ENCODE data around the gene GMIP. TPM values are rescaled to one million over a fixed set of nuclear protein-coding genes. Genes with fewer than 3 reads are reported as not detected.

Gene GMIP
- polyA plus RNA-seq, 1 of the 3 experiments (the other 2 are of a cell fraction), result 6.3 TPM

DNA sequence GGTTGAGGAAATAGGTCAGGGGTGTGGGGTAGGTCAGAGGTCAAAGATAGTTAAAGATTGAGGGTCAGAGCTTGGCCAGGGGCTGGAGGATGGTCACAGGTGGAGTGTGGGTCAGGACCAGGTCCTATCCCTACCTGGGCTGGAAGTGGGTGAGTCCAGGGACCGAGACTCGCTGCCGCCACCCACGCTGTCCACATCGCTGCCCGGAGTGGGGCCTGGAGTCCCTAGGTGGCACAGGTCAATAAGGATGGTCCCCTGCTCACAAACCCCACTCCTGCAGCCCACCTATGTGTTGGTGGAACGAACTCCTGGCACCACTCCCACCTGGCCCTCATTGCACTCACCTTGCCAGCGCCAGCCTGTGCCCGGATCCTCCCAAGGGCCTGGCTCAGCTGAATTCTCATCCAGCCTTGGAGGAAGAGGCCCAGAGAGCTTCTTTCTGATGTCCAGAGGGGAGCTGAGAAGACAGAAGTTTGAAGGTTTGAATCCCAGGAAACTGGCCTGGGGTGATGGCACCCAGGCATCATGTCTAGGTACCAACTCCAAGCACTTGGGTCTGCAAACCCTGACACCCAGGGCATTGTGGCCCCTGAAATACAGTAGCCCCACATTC is 6.8 kb downstream of the GMIP start (continued):
- TF ChIP-seq, protein P1, sequence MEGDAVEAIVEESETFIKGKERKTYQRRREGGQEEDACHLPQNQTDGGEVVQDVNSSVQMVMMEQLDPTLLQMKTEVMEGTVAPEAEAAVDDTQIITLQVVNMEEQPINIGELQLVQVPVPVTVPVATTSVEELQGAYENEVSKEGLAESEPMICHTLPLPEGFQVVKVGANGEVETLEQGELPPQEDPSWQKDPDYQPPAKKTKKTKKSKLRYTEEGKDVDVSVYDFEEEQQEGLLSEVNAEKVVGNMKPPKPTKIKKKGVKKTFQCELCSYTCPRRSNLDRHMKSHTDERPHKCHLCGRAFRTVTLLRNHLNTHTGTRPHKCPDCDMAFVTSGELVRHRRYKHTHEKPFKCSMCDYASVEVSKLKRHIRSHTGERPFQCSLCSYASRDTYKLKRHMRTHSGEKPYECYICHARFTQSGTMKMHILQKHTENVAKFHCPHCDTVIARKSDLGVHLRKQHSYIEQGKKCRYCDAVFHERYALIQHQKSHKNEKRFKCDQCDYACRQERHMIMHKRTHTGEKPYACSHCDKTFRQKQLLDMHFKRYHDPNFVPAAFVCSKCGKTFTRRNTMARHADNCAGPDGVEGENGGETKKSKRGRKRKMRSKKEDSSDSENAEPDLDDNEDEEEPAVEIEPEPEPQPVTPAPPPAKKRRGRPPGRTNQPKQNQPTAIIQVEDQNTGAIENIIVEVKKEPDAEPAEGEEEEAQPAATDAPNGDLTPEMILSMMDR (IDR thresholded peaks at IDR 0.05), result no peak

DNA sequence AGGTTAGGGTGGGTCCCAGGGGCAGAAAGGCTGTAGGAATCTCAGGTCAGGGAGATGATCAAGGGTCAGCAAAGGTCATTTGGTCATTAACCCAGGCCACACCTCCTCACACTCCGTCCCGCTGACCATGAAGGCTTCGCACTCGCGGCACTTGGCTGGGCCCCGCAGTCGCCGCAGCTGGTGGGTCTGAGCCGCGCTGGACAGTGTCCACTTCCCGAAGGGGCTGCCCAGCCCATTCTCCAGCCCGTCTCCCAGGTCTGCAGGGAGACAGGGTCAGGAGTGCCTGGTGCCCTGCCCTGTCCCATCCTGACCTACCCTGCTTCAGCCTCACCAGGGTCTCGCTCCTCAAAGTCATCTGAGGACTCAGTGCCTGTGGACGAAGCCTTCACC is 8.1 kb downstream of the GMIP start:
- H3K27ac ChIP-seq (ENCODE audit: low read depth in 2 of 2, low read length in 1 of 2), result no peak overlapping the region
- 93% methylated on average over 11 of the region's 14 CpGs for WGBS (ENCODE audit: low lambda C conversion rate)
- no peaks in the 10 kb centered on the region for H3F3A ChIP-seq (replicated peaks; ENCODE audit: insufficient read depth)
- ChIA-PET CTCF (interaction anchor here (1.8 to 13.3 kb wide), 3 partner anchors 9 to 104 kb away, joined by 4 to 175 read pairs (median 18); partner anchors contain the start of genes GMIP and YJEFN3), POLR2A (no interaction called here)
- H3K4me3 ChIP-seq (ENCODE audit: low read depth in 2 of 2, low read length in 1 of 2), result no peak overlapping the region
- no peaks in the 10 kb centered on the region for H3K79me2 ChIP-seq (ENCODE audit: insufficient read depth)
- no peak for TF ChIP-seq NRF1 (IDR thresholded peaks at IDR 0.05; ENCODE audit: low read depth, low read length)
- no peak for TF ChIP-seq RFX5 (IDR thresholded peaks at IDR 0.05; ENCODE audit: low read length)
- no peak for TF ChIP-seq FOXJ3 (CRISPR knock-in tag; IDR thresholded peaks at IDR 0.05)
- TF ChIP-seq RXRA (IDR thresholded peaks at IDR 0.05; ENCODE audit: borderline replicate concordance, low read depth), result no peak
- no peak for TF ChIP-seq TAF1 (IDR thresholded peaks at IDR 0.05; ENCODE audit: borderline replicate concordance, low read depth, low read length)
- TF ChIP-seq EP300 (IDR thresholded peaks at IDR 0.05; ENCODE audit: borderline replicate concordance in 1 of 2, low read depth in 1 of 2, low read length in 1 of 2), result no peak
- TF ChIP-seq, protein P2, sequence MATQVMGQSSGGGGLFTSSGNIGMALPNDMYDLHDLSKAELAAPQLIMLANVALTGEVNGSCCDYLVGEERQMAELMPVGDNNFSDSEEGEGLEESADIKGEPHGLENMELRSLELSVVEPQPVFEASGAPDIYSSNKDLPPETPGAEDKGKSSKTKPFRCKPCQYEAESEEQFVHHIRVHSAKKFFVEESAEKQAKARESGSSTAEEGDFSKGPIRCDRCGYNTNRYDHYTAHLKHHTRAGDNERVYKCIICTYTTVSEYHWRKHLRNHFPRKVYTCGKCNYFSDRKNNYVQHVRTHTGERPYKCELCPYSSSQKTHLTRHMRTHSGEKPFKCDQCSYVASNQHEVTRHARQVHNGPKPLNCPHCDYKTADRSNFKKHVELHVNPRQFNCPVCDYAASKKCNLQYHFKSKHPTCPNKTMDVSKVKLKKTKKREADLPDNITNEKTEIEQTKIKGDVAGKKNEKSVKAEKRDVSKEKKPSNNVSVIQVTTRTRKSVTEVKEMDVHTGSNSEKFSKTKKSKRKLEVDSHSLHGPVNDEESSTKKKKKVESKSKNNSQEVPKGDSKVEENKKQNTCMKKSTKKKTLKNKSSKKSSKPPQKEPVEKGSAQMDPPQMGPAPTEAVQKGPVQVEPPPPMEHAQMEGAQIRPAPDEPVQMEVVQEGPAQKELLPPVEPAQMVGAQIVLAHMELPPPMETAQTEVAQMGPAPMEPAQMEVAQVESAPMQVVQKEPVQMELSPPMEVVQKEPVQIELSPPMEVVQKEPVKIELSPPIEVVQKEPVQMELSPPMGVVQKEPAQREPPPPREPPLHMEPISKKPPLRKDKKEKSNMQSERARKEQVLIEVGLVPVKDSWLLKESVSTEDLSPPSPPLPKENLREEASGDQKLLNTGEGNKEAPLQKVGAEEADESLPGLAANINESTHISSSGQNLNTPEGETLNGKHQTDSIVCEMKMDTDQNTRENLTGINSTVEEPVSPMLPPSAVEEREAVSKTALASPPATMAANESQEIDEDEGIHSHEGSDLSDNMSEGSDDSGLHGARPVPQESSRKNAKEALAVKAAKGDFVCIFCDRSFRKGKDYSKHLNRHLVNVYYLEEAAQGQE (IDR thresholded peaks at IDR 0.05; ENCODE audit: low read depth, low read length), result no peak
- TF ChIP-seq, protein P3, sequence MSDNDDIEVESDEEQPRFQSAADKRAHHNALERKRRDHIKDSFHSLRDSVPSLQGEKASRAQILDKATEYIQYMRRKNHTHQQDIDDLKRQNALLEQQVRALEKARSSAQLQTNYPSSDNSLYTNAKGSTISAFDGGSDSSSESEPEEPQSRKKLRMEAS (IDR thresholded peaks at IDR 0.05; ENCODE audit: low read depth), result no peak
- TF ChIP-seq RCOR1 (IDR thresholded peaks at IDR 0.05; ENCODE audit: low read length), result no peak
- TF ChIP-seq GATA2 (CRISPR knock-in tag; IDR thresholded peaks at IDR 0.05), result no peak
- TF ChIP-seq, protein P4, sequence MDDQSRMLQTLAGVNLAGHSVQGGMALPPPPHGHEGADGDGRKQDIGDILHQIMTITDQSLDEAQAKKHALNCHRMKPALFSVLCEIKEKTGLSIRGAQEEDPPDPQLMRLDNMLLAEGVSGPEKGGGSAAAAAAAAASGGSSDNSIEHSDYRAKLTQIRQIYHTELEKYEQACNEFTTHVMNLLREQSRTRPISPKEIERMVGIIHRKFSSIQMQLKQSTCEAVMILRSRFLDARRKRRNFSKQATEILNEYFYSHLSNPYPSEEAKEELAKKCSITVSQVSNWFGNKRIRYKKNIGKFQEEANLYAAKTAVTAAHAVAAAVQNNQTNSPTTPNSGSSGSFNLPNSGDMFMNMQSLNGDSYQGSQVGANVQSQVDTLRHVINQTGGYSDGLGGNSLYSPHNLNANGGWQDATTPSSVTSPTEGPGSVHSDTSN (IDR thresholded peaks at IDR 0.05), result no peak
- TF ChIP-seq GABPA (IDR thresholded peaks at IDR 0.05; ENCODE audit: low read depth), result no peak
- TF ChIP-seq, protein P5, sequence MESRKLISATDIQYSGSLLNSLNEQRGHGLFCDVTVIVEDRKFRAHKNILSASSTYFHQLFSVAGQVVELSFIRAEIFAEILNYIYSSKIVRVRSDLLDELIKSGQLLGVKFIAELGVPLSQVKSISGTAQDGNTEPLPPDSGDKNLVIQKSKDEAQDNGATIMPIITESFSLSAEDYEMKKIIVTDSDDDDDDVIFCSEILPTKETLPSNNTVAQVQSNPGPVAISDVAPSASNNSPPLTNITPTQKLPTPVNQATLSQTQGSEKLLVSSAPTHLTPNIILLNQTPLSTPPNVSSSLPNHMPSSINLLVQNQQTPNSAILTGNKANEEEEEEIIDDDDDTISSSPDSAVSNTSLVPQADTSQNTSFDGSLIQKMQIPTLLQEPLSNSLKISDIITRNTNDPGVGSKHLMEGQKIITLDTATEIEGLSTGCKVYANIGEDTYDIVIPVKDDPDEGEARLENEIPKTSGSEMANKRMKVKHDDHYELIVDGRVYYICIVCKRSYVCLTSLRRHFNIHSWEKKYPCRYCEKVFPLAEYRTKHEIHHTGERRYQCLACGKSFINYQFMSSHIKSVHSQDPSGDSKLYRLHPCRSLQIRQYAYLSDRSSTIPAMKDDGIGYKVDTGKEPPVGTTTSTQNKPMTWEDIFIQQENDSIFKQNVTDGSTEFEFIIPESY (IDR thresholded peaks at IDR 0.05; ENCODE audit: borderline replicate concordance, low read depth), result no peak
- TF ChIP-seq FOXM1 (IDR thresholded peaks at IDR 0.05; ENCODE audit: low read depth), result no peak
- H3K9me3 ChIP-seq, result no peaks in the 10 kb centered on the region
- H3K4me1 ChIP-seq (ENCODE audit: control insufficient read depth in 1 of 2, insufficient read depth in 2 of 2, low read depth in 1 of 2, low read length in 1 of 2), result no peaks in the 10 kb centered on the region
- H3K27me3 ChIP-seq (ENCODE audit: insufficient read depth), result no peaks in the 10 kb centered on the region
- H3K36me3 ChIP-seq (replicated peaks in 1 of 2; ENCODE audit: control insufficient read depth in 1 of 2, insufficient read depth in 2 of 2, low read length in 1 of 2), result peaks cover 7 to 17% of the 10 kb centered on the region in 2 experiments
- no peak overlapping the region for H3K4me2 ChIP-seq
- H2AFZ ChIP-seq (ENCODE audit: low read depth), result no peak overlapping the region
- no peaks in the 10 kb centered on the region for H4K20me1 ChIP-seq (ENCODE audit: insufficient read depth)
- no peaks in the 10 kb centered on the region for H3K9me2 ChIP-seq
- DNase-seq, result no peak
- H3K9ac ChIP-seq, result no peak overlapping the region

Data from SK-N-SH (cell line).